ENCODE measurements around the gene CDH18. TPM values are rescaled to one million over a fixed set of nuclear protein-coding genes. Genes with fewer than 3 reads are reported as not detected.

CDH18 gene
- total RNA-seq, 1 experiment from 2014 or later, result 7.0 TPM

GRCh38 chr5:19719109-19719508 lies 268.9 kb downstream of the CDH18 start:
- Histone ChIP-seq H3K4me1 (ENCODE audit: control insufficient read depth, insufficient read depth, low read length) (no peaks in the 10 kb centered on the region), H3K27me3 (ENCODE audit: control insufficient read depth, insufficient read depth, low read length) (no peaks in the 10 kb centered on the region), H3K36me3 (ENCODE audit: control insufficient read depth, insufficient read depth, low read length) (no peaks in the 10 kb centered on the region), H3K4me3 (ENCODE audit: low read depth in 2 of 2, low read length in 2 of 2) (no peak overlapping the region), H3K9me3 (ENCODE audit: control insufficient read depth, insufficient read depth, low read depth, low read length) (no peaks in the 10 kb centered on the region), H3K27ac (ENCODE audit: low read length) (no peak overlapping the region)
- DNase-seq (ENCODE audit: low read depth, low spot score) (no peak), ATAC-seq (no peak)
- intact Hi-C loops (cut with micrococcal nuclease; ENCODE audit: unreplicated experiment) (no loop called here), in situ Hi-C loops (cut with HindIII; ENCODE audit: low pct_unique_long_range_greater_than_20kb, low sequenced_read_pairs) (no loop called here)
- TF ChIP-seq POLR2AphosphoS5 (IDR thresholded peaks at IDR 0.05; ENCODE audit: low read depth, low read length), result no peak
- TF ChIP-seq REST (IDR thresholded peaks at IDR 0.05; ENCODE audit: insufficient read depth in 1 of 2, low read depth in 2 of 2, low read length in 1 of 2), result no peak
- TF ChIP-seq CTCF (IDR thresholded peaks at IDR 0.05), result no peak
- TF ChIP-seq TCF7L2 (IDR thresholded peaks at IDR 0.05; ENCODE audit: low read depth, low read length), result no peak
- no peak for TF ChIP-seq SIN3A (IDR thresholded peaks at IDR 0.05; ENCODE audit: borderline replicate concordance, insufficient read depth, low read depth, low read length)
- ChIA-PET POLR2A (no interaction called here), CTCF (no interaction called here)
- no TSS peak for BruUV-seq (replicated peaks)

- Histone ChIP-seq H3K36me3 (ENCODE audit: control insufficient read depth, insufficient read depth, low read length) (no peaks in the 10 kb centered on the region), H3K4me1 (ENCODE audit: control insufficient read depth, insufficient read depth, low read length) (no peaks in the 10 kb centered on the region), H3K4me3 (ENCODE audit: low read depth in 2 of 2, low read length in 2 of 2) (no peak overlapping the region), H3K27me3 (ENCODE audit: control insufficient read depth, insufficient read depth, low read length) (no peaks in the 10 kb centered on the region), H3K27ac (ENCODE audit: low read length) (no peak overlapping the region), H3K9me3 (ENCODE audit: control insufficient read depth, insufficient read depth, low read depth, low read length) (0 out of 2 replicates have a peak, but pooled peaks cover 4% of the 10 kb centered on the region)
- in situ Hi-C loops (cut with HindIII; ENCODE audit: low pct_unique_long_range_greater_than_20kb, low sequenced_read_pairs), result no loop called here
- ChIA-PET POLR2A (no interaction called here), CTCF (no interaction called here)
- no peak for ATAC-seq
- intact Hi-C loops (cut with micrococcal nuclease; ENCODE audit: unreplicated experiment), result no loop called here
- BruUV-seq (replicated peaks), result no TSS peak
- no peak for DNase-seq (ENCODE audit: low read depth, low spot score)
- TF ChIP-seq POLR2AphosphoS5 (IDR thresholded peaks at IDR 0.05; ENCODE audit: low read depth, low read length), result no peak
- no peak for TF ChIP-seq CTCF (IDR thresholded peaks at IDR 0.05)
- TF ChIP-seq REST (IDR thresholded peaks at IDR 0.05; ENCODE audit: insufficient read depth in 1 of 2, low read depth in 2 of 2, low read length in 1 of 2), result no peak
- TF ChIP-seq TCF7L2 (IDR thresholded peaks at IDR 0.05; ENCODE audit: low read depth, low read length), result no peak
- no peak for TF ChIP-seq SIN3A (IDR thresholded peaks at IDR 0.05; ENCODE audit: borderline replicate concordance, insufficient read depth, low read depth, low read length)
Measured at GRCh38 chr5:19713740-19714139, 274.3 kb downstream of the CDH18 start.

Measured in Panc1 (cell line).